ENCODE measurements around the gene TRMT2A.

- TF ChIP-seq POLR2AphosphoS5 (IDR thresholded peaks at IDR 0.05; ENCODE audit: low read depth, low read length) (no peak), CTCF (IDR thresholded peaks at IDR 0.05) (no peak), REST (IDR thresholded peaks at IDR 0.05; ENCODE audit: insufficient read depth in 1 of 2, low read depth in 2 of 2, low read length in 1 of 2) (no peak)
Measured at GRCh38 chr22:20148414-20148813, 31.4 kb upstream of the TRMT2A start.

All from Panc1 (cell line).